H1 (cell line): ENCODE measurements around the gene PRKG2.

ENCODE experiments used
- CEBPB ChIP-seq: IDR thresholded peaks from 2 replicates; pipeline ENCODE4 v1.6.1; 2012; ENCODE audit warnings: low read depth, low read length
- HDAC6 ChIP-seq: IDR thresholded peaks from one replicate; pipeline ENCODE4 v1.7.1; 2012; ENCODE audit warnings: low read depth, mild to moderate bottlenecking, inconsistent platforms, low read length, moderate library complexity
- POLR2A ChIP-seq, 2 experiments: IDR thresholded peaks; 1 replicate in 1 of 2; 2 replicates in 1 of 2; pipeline ENCODE4 v1.6.1; 2011; ENCODE audit warnings: low read depth in 2 of 2, low read length in 2 of 2, mild to moderate bottlenecking in 2 of 2; ENCODE audit errors: control extremely low read depth in 1 of 2
- RFX5 ChIP-seq: IDR thresholded peaks from 2 replicates; pipeline ENCODE4 v1.6.1; 2011; ENCODE audit warnings: low read depth, low read length, improper control_type of control experiment, borderline replicate concordance
- TCF12 ChIP-seq: IDR thresholded peaks from 2 replicates; pipeline ENCODE4 v1.6.1; 2011; ENCODE audit warnings: low read depth, mild to moderate bottlenecking, low read length
- TF ChIP-seq, protein P1 (sequence below), 3 experiments: IDR thresholded peaks; 1 replicate in 2 of 3; 2 replicates in 1 of 3; pipeline versions ENCODE4 v1.5.1 to v1.6.1; 2011; ENCODE audit warnings: low read length in 3 of 3, mild to moderate bottlenecking in 3 of 3, inconsistent platforms in 2 of 3, low read depth in 1 of 3, moderate library complexity in 1 of 3; ENCODE audit not compliant: insufficient read depth in 1 of 3; ENCODE audit errors: control extremely low read depth in 1 of 3
- TF ChIP-seq, protein P2 (sequence below): IDR thresholded peaks from 2 replicates; pipeline ENCODE4 v1.6.1; 2011; ENCODE audit warnings: low read depth, mild to moderate bottlenecking, low read length; ENCODE audit not compliant: insufficient read depth

DNA sequence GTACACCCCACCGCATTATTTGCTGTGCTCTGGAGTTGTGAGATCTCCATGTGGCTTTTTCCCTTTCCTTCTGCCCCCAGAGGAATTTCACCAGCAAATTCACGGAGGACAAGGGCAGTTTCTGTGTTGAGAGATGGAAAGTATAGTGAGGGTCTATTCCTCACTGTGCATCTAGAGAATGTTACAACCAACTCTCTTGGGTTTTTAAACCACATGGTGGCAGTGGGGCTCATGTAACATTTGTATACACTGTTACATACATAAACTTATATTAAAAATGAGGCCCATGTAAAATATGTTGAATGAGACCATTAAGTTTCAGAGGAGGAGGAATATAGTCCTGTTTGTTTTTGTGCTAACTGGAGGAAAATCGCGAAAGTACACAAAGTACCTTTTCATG, 909 bp upstream of the PRKG2 start:
- TF ChIP-seq HDAC6, result no peak
- TF ChIP-seq, protein P1, sequence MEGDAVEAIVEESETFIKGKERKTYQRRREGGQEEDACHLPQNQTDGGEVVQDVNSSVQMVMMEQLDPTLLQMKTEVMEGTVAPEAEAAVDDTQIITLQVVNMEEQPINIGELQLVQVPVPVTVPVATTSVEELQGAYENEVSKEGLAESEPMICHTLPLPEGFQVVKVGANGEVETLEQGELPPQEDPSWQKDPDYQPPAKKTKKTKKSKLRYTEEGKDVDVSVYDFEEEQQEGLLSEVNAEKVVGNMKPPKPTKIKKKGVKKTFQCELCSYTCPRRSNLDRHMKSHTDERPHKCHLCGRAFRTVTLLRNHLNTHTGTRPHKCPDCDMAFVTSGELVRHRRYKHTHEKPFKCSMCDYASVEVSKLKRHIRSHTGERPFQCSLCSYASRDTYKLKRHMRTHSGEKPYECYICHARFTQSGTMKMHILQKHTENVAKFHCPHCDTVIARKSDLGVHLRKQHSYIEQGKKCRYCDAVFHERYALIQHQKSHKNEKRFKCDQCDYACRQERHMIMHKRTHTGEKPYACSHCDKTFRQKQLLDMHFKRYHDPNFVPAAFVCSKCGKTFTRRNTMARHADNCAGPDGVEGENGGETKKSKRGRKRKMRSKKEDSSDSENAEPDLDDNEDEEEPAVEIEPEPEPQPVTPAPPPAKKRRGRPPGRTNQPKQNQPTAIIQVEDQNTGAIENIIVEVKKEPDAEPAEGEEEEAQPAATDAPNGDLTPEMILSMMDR (IDR thresholded peaks at IDR 0.05; ENCODE audit: control extremely low read depth in 1 of 3, insufficient read depth in 1 of 3, low read depth in 1 of 3, low read length in 3 of 3), result no peak
- TF ChIP-seq, protein P2, sequence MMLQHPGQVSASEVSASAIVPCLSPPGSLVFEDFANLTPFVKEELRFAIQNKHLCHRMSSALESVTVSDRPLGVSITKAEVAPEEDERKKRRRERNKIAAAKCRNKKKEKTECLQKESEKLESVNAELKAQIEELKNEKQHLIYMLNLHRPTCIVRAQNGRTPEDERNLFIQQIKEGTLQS, result no peak
- no peak for TF ChIP-seq POLR2A (IDR thresholded peaks at IDR 0.05; ENCODE audit: control extremely low read depth in 1 of 2, low read depth in 2 of 2, low read length in 2 of 2)
- no peak for TF ChIP-seq RFX5
- TF ChIP-seq CEBPB, result no peak
- no peak for TF ChIP-seq TCF12
